Epidermal melanocyte (primary cell): ENCODE data around the gene SECISBP2L.
A peak's percentile ranks its signal among the peaks of the same experiment; 100 is the strongest.
"Not testable (repeated sequence)": the region's sequence is repeated elsewhere in the genome, so short reads cannot be mapped to it uniquely, and the experiment has no call there.

Experiments used
- DNase-seq: peaks from one replicate; pipeline ENCODE4 v3.0.0; 2011; ENCODE audit warnings: low spot score; ENCODE audit not compliant: insufficient read length

SECISBP2L gene

GRCh38 chr15:49015896-49016295 is 30.4 kb downstream of the SECISBP2L start:
- no peak for DNase-seq

GRCh38 chr15:48999314-48999713 is 46.9 kb downstream of the SECISBP2L start:
- DNase-seq = no peak

- DNase-seq = no peak
Observed at GRCh38 chr15:48996276-48996675, 50.0 kb downstream of the SECISBP2L start.

GRCh38 chr15:48993380-48993779 is 52.9 kb downstream of the SECISBP2L start:
- no peak for DNase-seq

GRCh38 chr15:48992545-48992944 is 53.7 kb downstream of the SECISBP2L start:
- no peak for DNase-seq

- DNase-seq = no peak
Observed at GRCh38 chr15:48992096-48992495, 54.1 kb downstream of the SECISBP2L start.

- DNase-seq = no peak
Observed at GRCh38 chr15:48989170-48989569, 57.1 kb downstream of the SECISBP2L start.

GRCh38 chr15:48987142-48987541 is 59.1 kb downstream of the SECISBP2L start:
- DNase-seq = no peak

GRCh38 chr15:48986240-48986639 is 60.0 kb downstream of the SECISBP2L start:
- DNase-seq = no peak

GRCh38 chr15:48985516-48985915 is 60.7 kb downstream of the SECISBP2L start:
- DNase-seq = no peak

- DNase-seq = no peak
Observed at GRCh38 chr15:48984811-48985352, 61.4 kb downstream of the SECISBP2L start.

GRCh38 chr15:48984021-48984710 is 62.1 kb downstream of the SECISBP2L start:
- no peak for DNase-seq

- DNase-seq = no peak
Observed at GRCh38 chr15:48983300-48983699, 62.9 kb downstream of the SECISBP2L start.

GRCh38 chr15:48981941-48982340 is 64.3 kb downstream of the SECISBP2L start:
- DNase-seq = no peak

- no peak for DNase-seq
Observed at GRCh38 chr15:48978638-48979037, 67.6 kb downstream of the SECISBP2L start.

- DNase-seq = no peak
Observed at GRCh38 chr15:48976444-48977088, 69.7 kb downstream of the SECISBP2L start.

GRCh38 chr15:48975472-48976419 is 70.5 kb downstream of the SECISBP2L start:
- peak; percentile 46 for DNase-seq

- DNase-seq = no peak
Observed at GRCh38 chr15:48974882-48975281, 71.4 kb downstream of the SECISBP2L start.

- DNase-seq = no peak
Observed at GRCh38 chr15:48972750-48973503, 73.3 kb downstream of the SECISBP2L start.

GRCh38 chr15:48970926-48971325 is 75.3 kb downstream of the SECISBP2L start:
- not testable (repeated sequence) for DNase-seq

- DNase-seq = no peak
Observed at GRCh38 chr15:48968066-48968465, 78.2 kb downstream of the SECISBP2L start.
